ENCODE results near the gene NPAS3. TPM values are rescaled to one million over a fixed set of nuclear protein-coding genes. Genes with fewer than 3 reads are reported as not detected.

NPAS3 gene
- total and polyA plus RNA-seq, 2 of the 8 experiments (the other 6 are each of a cell fraction or from before 2014, with no cell fraction given) = 0.11 to 0.60 TPM

DNA sequence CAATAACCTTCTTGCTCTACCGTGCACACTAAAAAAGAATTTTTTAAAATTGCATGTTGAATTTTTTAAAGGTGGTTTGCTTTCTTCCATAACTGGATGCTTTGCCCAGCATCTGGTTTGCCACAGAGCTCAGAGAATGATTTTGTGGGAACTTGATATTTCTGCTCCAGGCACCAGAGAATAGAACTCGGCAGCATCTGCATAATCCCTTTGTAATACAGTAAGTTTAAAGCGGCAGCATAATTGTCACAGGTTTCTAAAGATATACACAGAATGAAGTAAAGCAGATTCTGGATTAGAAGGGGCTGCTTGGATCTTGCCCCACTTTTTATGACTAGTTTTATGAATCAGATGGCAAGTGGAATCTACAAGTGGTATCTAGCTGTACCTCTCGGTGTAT is 352.0 kb downstream of the NPAS3 start:
- Histone ChIP-seq H3K79me1 (ENCODE audit: low read depth, low read length) (no peaks in the 10 kb centered on the region), H3K4me3 (ENCODE audit: extremely low read depth in 1 of 4, insufficient read depth in 2 of 4, low read depth in 3 of 4, low read length in 4 of 4) (no peak overlapping the region), H2BK20ac (ENCODE audit: low read length) (no peak overlapping the region), H3K56ac (replicated peaks; ENCODE audit: insufficient read length, low read depth, low read length) (no peak overlapping the region), H3K14ac (ENCODE audit: insufficient read length) (no peak overlapping the region), H4K5ac (ENCODE audit: insufficient read length, low read depth, low read length) (no peak overlapping the region), H2BK15ac (ENCODE audit: low read length) (no peak overlapping the region), H2AK5ac (ENCODE audit: low read depth, low read length) (no peak overlapping the region), H2AFZ (ENCODE audit: low read length) (no peak overlapping the region), H4K91ac (replicated peaks; ENCODE audit: insufficient read length, low read length) (no peak overlapping the region), H3K79me2 (ENCODE audit: control insufficient read depth in 1 of 2, insufficient read depth in 2 of 2, low read length in 2 of 2) (no peaks in the 10 kb centered on the region), H2BK120ac (replicated peaks; ENCODE audit: low read depth, low read length) (no peak overlapping the region), H2BK5ac (ENCODE audit: low read depth, low read length) (no peak overlapping the region), H4K8ac (ENCODE audit: extremely low read depth, insufficient read depth, low read length) (no peak overlapping the region), H3K23ac (ENCODE audit: insufficient read length) (no peak overlapping the region), H4K20me1 (replicated peaks in 1 of 2; ENCODE audit: control insufficient read depth in 1 of 2, insufficient read depth in 2 of 2, low read length in 2 of 2) (no peaks in the 10 kb centered on the region), H2BK12ac (ENCODE audit: low read depth, low read length) (no peak overlapping the region), H3K4ac (replicated peaks; ENCODE audit: insufficient read length, low read depth, low read length) (no peak overlapping the region), H3K27me3 (replicated peaks in 1 of 4; ENCODE audit: control insufficient read depth in 3 of 4, extremely low read depth in 1 of 4, insufficient read depth in 3 of 4, low read length in 3 of 4) (no peaks in the 10 kb centered on the region), H3K9ac (replicated peaks in 1 of 4; ENCODE audit: extremely low read depth in 1 of 4, low read depth in 3 of 4, low read length in 3 of 4) (no peak overlapping the region), H3K9me3 (ENCODE audit: insufficient read depth in 2 of 2, low read depth in 1 of 2, low read length in 1 of 2) (no peaks in the 10 kb centered on the region; a peak in 1 of 4 replicates), H3K36me3 (ENCODE audit: control insufficient read depth in 2 of 4, insufficient read depth in 4 of 4, low read length in 3 of 4) (no peaks in the 10 kb centered on the region), H3K18ac (ENCODE audit: extremely low read depth, low read length) (no peak overlapping the region), H3K4me2 (ENCODE audit: insufficient read depth in 1 of 2, low read depth in 2 of 2, low read length in 2 of 2) (no peak overlapping the region), H3K23me2 (ENCODE audit: low read depth, low read length) (no peaks in the 10 kb centered on the region; the same call in 1 of the 2 replicates), H3K27ac (ENCODE audit: low read depth, low read length) (no peak overlapping the region), H3K4me1 (replicated peaks in 1 of 4; ENCODE audit: control insufficient read depth in 3 of 4, insufficient read depth in 4 of 4, low read length in 3 of 4) (peaks cover 0 to 7% (median 2%) of the 10 kb centered on the region in 4 experiments; a peak in 2 of 7 replicates)
- POLR2A ChIA-PET (ENCODE audit: partially characterized antibody) = no interaction called here
- CTCF ChIA-PET (ENCODE audit: partially characterized antibody) = no interaction called here
- WGBS, 2 experiments (ENCODE audit: extremely low coverage in 1 of 2, insufficient coverage in 1 of 2, insufficient read length in 1 of 2, insufficient replicate concordance in 2 of 2, low coverage in 1 of 2, low lambda C conversion rate in 2 of 2, missing lambda C conversion rate in 1 of 2) = 83% methylated on average over 4 of the region's 4 CpGs; no CpG with 5 or more reads in 1 of the 2 experiments
- FAIRE-seq (no peak), DNase-seq (ENCODE audit: low read depth in 1 of 2, low spot score in 2 of 2) (no peak)
- TF ChIP-seq CHD1 (IDR thresholded peaks at IDR 0.05; ENCODE audit: low read depth, low read length) (no peak), GTF2F1 (IDR thresholded peaks at IDR 0.05; ENCODE audit: borderline replicate concordance, low read depth, low read length) (no peak), KDM4A (IDR thresholded peaks at IDR 0.05; ENCODE audit: low read depth, low read length, severe bottlenecking) (no peak), SP4 (IDR thresholded peaks at IDR 0.05; ENCODE audit: low read length) (no peak), EGR1 (IDR thresholded peaks at IDR 0.05; ENCODE audit: borderline replicate concordance, low read depth, low read length) (no peak), RXRA (IDR thresholded peaks at IDR 0.05; ENCODE audit: insufficient read depth, low read depth, low read length) (no peak), CREB1 (IDR thresholded peaks at IDR 0.05) (no peak)
- TF ChIP-seq, protein P1, sequence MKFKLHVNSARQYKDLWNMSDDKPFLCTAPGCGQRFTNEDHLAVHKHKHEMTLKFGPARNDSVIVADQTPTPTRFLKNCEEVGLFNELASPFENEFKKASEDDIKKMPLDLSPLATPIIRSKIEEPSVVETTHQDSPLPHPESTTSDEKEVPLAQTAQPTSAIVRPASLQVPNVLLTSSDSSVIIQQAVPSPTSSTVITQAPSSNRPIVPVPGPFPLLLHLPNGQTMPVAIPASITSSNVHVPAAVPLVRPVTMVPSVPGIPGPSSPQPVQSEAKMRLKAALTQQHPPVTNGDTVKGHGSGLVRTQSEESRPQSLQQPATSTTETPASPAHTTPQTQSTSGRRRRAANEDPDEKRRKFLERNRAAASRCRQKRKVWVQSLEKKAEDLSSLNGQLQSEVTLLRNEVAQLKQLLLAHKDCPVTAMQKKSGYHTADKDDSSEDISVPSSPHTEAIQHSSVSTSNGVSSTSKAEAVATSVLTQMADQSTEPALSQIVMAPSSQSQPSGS (IDR thresholded peaks at IDR 0.05; ENCODE audit: low read length) = no peak
- TF ChIP-seq, protein P2, sequence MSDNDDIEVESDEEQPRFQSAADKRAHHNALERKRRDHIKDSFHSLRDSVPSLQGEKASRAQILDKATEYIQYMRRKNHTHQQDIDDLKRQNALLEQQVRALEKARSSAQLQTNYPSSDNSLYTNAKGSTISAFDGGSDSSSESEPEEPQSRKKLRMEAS (IDR thresholded peaks at IDR 0.05) = no peak

All from H1 (cell line).